Uterus (tissue), 4 donors: ENCODE results near the gene TMEM255A. TPM values are rescaled to one million over a fixed set of nuclear protein-coding genes. Genes with fewer than 3 reads are reported as not detected.

Source experiments
- DNase-seq, 2 donors: peaks; one replicate each; pipeline ENCODE4 v3.0.0-alpha.2; 2019 to 2020
- H3K27ac ChIP-seq, 2 donors: fragments of 200-600 bp; sonication (generic); 1 replicate in 1 of 2; 2 replicates in 1 of 2; pipeline ENCODE4 v1.5.1; 2016 to 2018
- H3K27me3 ChIP-seq, 2 donors: fragments of 200-600 bp; sonication (generic); one replicate each; pipeline ENCODE4 v1.5.1; 2018 to 2019; ENCODE audit warnings: control low read depth in 1 of 2
- H3K36me3 ChIP-seq, 2 donors: fragments of 200-600 bp; sonication (generic); one replicate each; pipeline ENCODE4 v1.5.1; 2019; ENCODE audit warnings: control low read depth in 1 of 2
- H3K4me1 ChIP-seq, 2 donors: fragments of 200-600 bp; sonication (generic); one replicate each; pipeline ENCODE4 v1.5.1; 2018 to 2019; ENCODE audit warnings: control low read depth in 1 of 2
- H3K4me3 ChIP-seq, 2 donors: fragments of 200-600 bp; sonication (generic); 1 replicate in 1 of 2; 2 replicates in 1 of 2; pipeline ENCODE4 v1.5.1; 2018 to 2019; ENCODE audit warnings: mild to moderate bottlenecking in 1 of 2
- H3K9me3 ChIP-seq, 2 donors: fragments of 200-600 bp; sonication (generic); one replicate each; pipeline ENCODE4 v1.5.1; 2019; ENCODE audit warnings: control low read depth in 1 of 2
- POLR2A ChIP-seq, 2 donors: fragments of 450-650 bp; IDR thresholded peaks; one replicate each; pipeline ENCODE4 v1.6.1; 2016; ENCODE audit warnings: antibody characterized with exemption in 2 of 2, mild to moderate bottlenecking in 1 of 2, moderate library complexity in 1 of 2
- intact Hi-C: fragments of 100-400 bp; cut with DNase I; formaldehyde crosslinking; loops from one replicate; pipeline ENCODE4 v1.15.1; 2023; ENCODE audit warnings: low total_unique reads
- total RNA-seq, 4 donors: library from RNA; depleted of rRNA in 3 of 4; stranded (reverse); fragments of >200 nt in 3 of 4; gene quantifications; one replicate each; pipeline versions ENCODE4 v1.1.0 to v1.2.4, GENCODE V29; 2014 to 2023
- TF ChIP-seq, protein P1 (sequence below), 4 experiments: fragments of 200-600 bp in 2 of 4; fragments of 450-650 bp in 2 of 4; sonication (generic) in 2 of 4; IDR thresholded peaks; one replicate each; pipeline ENCODE4 v1.5.1; 2016 to 2019; ENCODE audit warnings: antibody characterized with exemption in 4 of 4, mild to moderate bottlenecking in 2 of 4, moderate library complexity in 1 of 4
- donor health status: DM: yes; HTN: yes; CAD: no.

The TMEM255A gene
- total RNA-seq, 4 donors from 2014 or later: 0.51 to 5.7 (median 1.6) TPM

GRCh38 chrX:120270567-120270966 is 40.7 kb downstream of the TMEM255A start:
- H3K27me3 ChIP-seq: no peaks in the 10 kb centered on the region
- no peak overlapping the region for H3K4me3 ChIP-seq
- no peak for DNase-seq
- H3K27ac ChIP-seq: no peak overlapping the region
- intact Hi-C loops: no loop called here
- no peaks in the 10 kb centered on the region for H3K36me3 ChIP-seq
- H3K4me1 ChIP-seq: no peaks in the 10 kb centered on the region
- TF ChIP-seq, protein P1, sequence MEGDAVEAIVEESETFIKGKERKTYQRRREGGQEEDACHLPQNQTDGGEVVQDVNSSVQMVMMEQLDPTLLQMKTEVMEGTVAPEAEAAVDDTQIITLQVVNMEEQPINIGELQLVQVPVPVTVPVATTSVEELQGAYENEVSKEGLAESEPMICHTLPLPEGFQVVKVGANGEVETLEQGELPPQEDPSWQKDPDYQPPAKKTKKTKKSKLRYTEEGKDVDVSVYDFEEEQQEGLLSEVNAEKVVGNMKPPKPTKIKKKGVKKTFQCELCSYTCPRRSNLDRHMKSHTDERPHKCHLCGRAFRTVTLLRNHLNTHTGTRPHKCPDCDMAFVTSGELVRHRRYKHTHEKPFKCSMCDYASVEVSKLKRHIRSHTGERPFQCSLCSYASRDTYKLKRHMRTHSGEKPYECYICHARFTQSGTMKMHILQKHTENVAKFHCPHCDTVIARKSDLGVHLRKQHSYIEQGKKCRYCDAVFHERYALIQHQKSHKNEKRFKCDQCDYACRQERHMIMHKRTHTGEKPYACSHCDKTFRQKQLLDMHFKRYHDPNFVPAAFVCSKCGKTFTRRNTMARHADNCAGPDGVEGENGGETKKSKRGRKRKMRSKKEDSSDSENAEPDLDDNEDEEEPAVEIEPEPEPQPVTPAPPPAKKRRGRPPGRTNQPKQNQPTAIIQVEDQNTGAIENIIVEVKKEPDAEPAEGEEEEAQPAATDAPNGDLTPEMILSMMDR (IDR thresholded peaks at IDR 0.05): no peak
- TF ChIP-seq POLR2A (IDR thresholded peaks at IDR 0.05): no peak
- H3K9me3 ChIP-seq: no peaks in the 10 kb centered on the region

DNA sequence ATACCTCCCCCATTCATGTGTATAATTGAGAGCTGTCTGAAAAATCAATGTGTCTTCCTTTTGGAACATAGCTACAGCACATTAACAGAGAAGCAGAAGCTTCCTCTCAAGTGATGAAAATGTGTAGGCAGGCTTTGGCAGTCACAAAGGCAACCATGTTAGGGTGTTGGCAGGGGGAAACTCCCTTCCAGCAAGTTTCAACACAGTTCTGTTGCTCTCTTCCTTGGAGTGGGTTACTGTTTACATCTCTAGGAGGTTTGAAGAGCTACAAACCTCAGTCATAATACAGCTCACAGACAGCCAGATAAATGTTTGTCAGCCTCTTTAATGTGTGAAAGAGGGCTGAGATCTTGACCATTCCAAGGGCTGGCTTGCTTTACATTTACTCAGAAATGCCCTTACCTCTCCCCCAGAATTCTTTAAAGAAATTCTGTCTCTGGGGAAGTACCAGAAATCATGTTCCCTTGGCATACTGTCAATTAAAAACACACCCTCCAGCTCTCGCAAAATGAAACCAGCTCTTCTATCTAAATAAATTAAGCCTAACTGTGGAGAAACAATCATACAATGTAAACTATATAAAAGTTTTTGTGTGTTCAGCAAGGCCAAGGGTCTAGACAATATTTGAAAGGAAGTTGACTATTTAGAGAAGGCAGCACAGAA is 41.8 kb downstream of the TMEM255A start:
- Histone ChIP-seq H3K27ac (no peak overlapping the region), H3K36me3 (no peaks in the 10 kb centered on the region), H3K27me3 (no peaks in the 10 kb centered on the region), H3K4me1 (no peaks in the 10 kb centered on the region), H3K4me3 (no peak overlapping the region), H3K9me3 (no peaks in the 10 kb centered on the region)
- intact Hi-C loops: no loop called here
- TF ChIP-seq, protein P1 (IDR thresholded peaks at IDR 0.05): no peak
- TF ChIP-seq POLR2A (IDR thresholded peaks at IDR 0.05): no peak
- no peak for DNase-seq

- DNase-seq: no peak
- Histone ChIP-seq H3K4me1 (no peaks in the 10 kb centered on the region), H3K36me3 (no peaks in the 10 kb centered on the region), H3K4me3 (no peak overlapping the region), H3K27me3 (no peaks in the 10 kb centered on the region), H3K27ac (no peak overlapping the region), H3K9me3 (no peaks in the 10 kb centered on the region)
- intact Hi-C loops: no loop called here
- TF ChIP-seq, protein P1 (IDR thresholded peaks at IDR 0.05): no peak
- no peak for TF ChIP-seq POLR2A (IDR thresholded peaks at IDR 0.05)
These were observed 46.9 kb downstream of the TMEM255A start for GRCh38 chrX:120264341-120264740.

DNA sequence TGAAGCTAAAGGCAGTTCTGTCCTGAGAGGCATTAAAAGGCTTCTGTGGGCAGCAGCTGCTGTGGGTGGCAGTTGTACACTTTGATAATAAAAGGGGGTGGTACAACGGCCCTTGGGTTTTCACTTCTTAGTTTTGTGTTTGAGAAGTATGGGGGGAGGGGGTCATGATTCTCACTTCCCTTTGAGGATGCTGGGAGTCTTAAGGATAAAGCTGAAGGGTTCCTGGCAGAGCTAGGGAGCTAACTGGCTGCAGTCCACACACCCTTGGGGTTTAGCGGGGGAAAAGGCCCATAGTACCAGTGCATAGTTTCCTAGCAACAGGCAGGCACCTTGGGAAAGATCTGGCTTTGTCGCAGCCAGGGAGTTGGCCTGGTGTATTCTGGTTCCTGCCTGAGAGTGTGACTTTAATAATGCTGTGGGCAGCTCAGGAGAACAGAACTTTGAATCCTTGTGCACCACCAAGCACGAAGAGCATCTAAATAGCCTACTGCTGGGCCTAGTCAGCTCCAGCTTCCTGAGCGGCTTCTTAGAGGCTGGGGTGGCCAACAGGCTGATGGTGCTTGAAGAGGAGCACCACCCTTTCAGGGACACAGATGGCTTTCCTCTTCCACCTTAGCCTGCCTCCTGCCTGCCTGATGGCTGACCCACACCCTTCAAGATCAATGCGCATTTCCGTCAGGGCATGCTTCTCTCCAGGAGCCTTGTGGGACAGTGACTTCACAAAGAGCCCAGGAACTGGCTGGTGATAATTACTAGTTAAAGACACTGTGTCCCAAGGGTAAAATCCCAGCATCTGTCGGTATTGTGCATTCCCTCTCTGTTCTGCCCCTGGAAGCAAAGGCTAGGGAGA is 48.2 kb downstream of the TMEM255A start:
- Histone ChIP-seq H3K4me3 (no peak overlapping the region), H3K27ac (no peak overlapping the region), H3K36me3 (no peaks in the 10 kb centered on the region), H3K4me1 (no peaks in the 10 kb centered on the region), H3K27me3 (no peaks in the 10 kb centered on the region), H3K9me3 (no peaks in the 10 kb centered on the region)
- no peak for DNase-seq
- intact Hi-C loops: no loop called here
- TF ChIP-seq POLR2A (IDR thresholded peaks at IDR 0.05): no peak
- TF ChIP-seq, protein P1 (IDR thresholded peaks at IDR 0.05): no peak

- Histone ChIP-seq H3K4me3 (no peak overlapping the region), H3K36me3 (no peaks in the 10 kb centered on the region), H3K9me3 (no peaks in the 10 kb centered on the region), H3K4me1 (no peaks in the 10 kb centered on the region), H3K27me3 (no peaks in the 10 kb centered on the region), H3K27ac (no peak overlapping the region)
- DNase-seq: no peak
- TF ChIP-seq, protein P1 (IDR thresholded peaks at IDR 0.05): no peak
- TF ChIP-seq POLR2A (IDR thresholded peaks at IDR 0.05): no peak
- intact Hi-C loops: no loop called here
These were observed 50.9 kb downstream of the TMEM255A start for GRCh38 chrX:120260369-120260768.
